Glutamatergic neuron (in vitro differentiated cells): ENCODE data around the gene ZNF862. TPM values are rescaled to one million over a fixed set of nuclear protein-coding genes. Genes with fewer than 3 reads are reported as not detected.
A peak's percentile ranks its signal among the peaks of the same experiment; 100 is the strongest.

Experiments used
- DNase-seq: peaks from one replicate; pipeline ENCODE4 v3.0.0; 2022
- H3K27ac Mint-ChIP-seq: one replicate; pipeline ENCODE4 v1.8.0; 2020; ENCODE audit warnings: mild to moderate bottlenecking, mixed read lengths, inconsistent platforms; ENCODE audit not compliant: unreplicated experiment
- H3K27me3 Mint-ChIP-seq: one replicate; pipeline ENCODE4 v1.8.0; 2020; ENCODE audit warnings: mild to moderate bottlenecking, moderate library complexity, mixed read lengths, inconsistent platforms; ENCODE audit not compliant: unreplicated experiment
- H3K36me3 Mint-ChIP-seq: one replicate; pipeline ENCODE4 v1.8.0; 2020; ENCODE audit warnings: mild to moderate bottlenecking, mixed read lengths, inconsistent platforms; ENCODE audit not compliant: unreplicated experiment
- H3K4me1 Mint-ChIP-seq: one replicate; pipeline ENCODE4 v1.8.0; 2020; ENCODE audit warnings: mild to moderate bottlenecking, low read depth, mixed read lengths, inconsistent platforms; ENCODE audit not compliant: unreplicated experiment
- H3K4me3 Mint-ChIP-seq: one replicate; pipeline ENCODE4 v1.8.0; 2020; ENCODE audit warnings: mild to moderate bottlenecking, mixed read lengths, inconsistent platforms; ENCODE audit not compliant: unreplicated experiment
- H3K9me3 Mint-ChIP-seq: one replicate; pipeline ENCODE4 v1.8.0; 2020; ENCODE audit warnings: mild to moderate bottlenecking, moderate library complexity, mixed read lengths, inconsistent platforms; ENCODE audit not compliant: unreplicated experiment
- CTCF ChIP-seq: fragments of 200-600 bp; sonication (generic); IDR thresholded peaks from one replicate; pipeline ENCODE4 v1.5.0; 2021; ENCODE audit not compliant: partially characterized antibody, unreplicated experiment
- total RNA-seq: library from RNA; stranded (reverse); fragmentation: NEBNext Ultra II Directional; extraction: Animal tissue kit (Norgen Biotek cat#: 25700); gene quantifications from one replicate; pipeline ENCODE4 v1.2.1, GENCODE V29; 2021; ENCODE audit not compliant: unreplicated experiment

ZNF862 gene
- total RNA-seq, 1 donor from 2014 or later = 12.9 TPM

- H3K27me3 Mint-ChIP-seq = peaks cover 16% of the 10 kb centered on the region
- H3K27ac Mint-ChIP-seq = no peak overlapping the region
- peaks cover 2% of the 10 kb centered on the region for H3K4me1 Mint-ChIP-seq
- no peaks in the 10 kb centered on the region for H3K36me3 Mint-ChIP-seq
- no peak overlapping the region for H3K4me3 Mint-ChIP-seq
- no peak for TF ChIP-seq CTCF
- DNase-seq = no peak
- H3K9me3 Mint-ChIP-seq = peaks cover 8% of the 10 kb centered on the region
Measured at GRCh38 chr7:149834601-149835000, 3.6 kb upstream of the ZNF862 start.

- no peak for DNase-seq
- TF ChIP-seq CTCF = no peak
- Mint-ChIP-seq H3K27me3 (peaks cover 14% of the 10 kb centered on the region), H3K36me3 (no peaks in the 10 kb centered on the region), H3K4me1 (peaks cover 2% of the 10 kb centered on the region), H3K9me3 (peaks cover 9% of the 10 kb centered on the region), H3K27ac (no peak overlapping the region), H3K4me3 (no peak overlapping the region)
Measured at GRCh38 chr7:149836434-149836833, 1.7 kb upstream of the ZNF862 start.

GRCh38 chr7:149837564-149838223, 481 bp upstream of the ZNF862 start:
- H3K27me3 Mint-ChIP-seq = peaks cover 11% of the 10 kb centered on the region
- H3K4me3 Mint-ChIP-seq = peak overlapping the region; percentile 84
- TF ChIP-seq CTCF = no peak
- H3K36me3 Mint-ChIP-seq = no peaks in the 10 kb centered on the region
- H3K27ac Mint-ChIP-seq = no peak overlapping the region
- H3K9me3 Mint-ChIP-seq = peaks cover 8% of the 10 kb centered on the region
- no peak for DNase-seq
- peaks cover 2% of the 10 kb centered on the region for H3K4me1 Mint-ChIP-seq

- peaks cover 2% of the 10 kb centered on the region for H3K4me1 Mint-ChIP-seq
- peak overlapping the region; percentile 24 for H3K27ac Mint-ChIP-seq
- peaks cover 11% of the 10 kb centered on the region for H3K27me3 Mint-ChIP-seq
- no peak for DNase-seq
- H3K9me3 Mint-ChIP-seq = peaks cover 4% of the 10 kb centered on the region
- no peak for TF ChIP-seq CTCF
- no peaks in the 10 kb centered on the region for H3K36me3 Mint-ChIP-seq
- H3K4me3 Mint-ChIP-seq = peak overlapping the region; percentile 87
Measured at GRCh38 chr7:149838992-149839408, 825 bp downstream of the ZNF862 start.

DNA sequence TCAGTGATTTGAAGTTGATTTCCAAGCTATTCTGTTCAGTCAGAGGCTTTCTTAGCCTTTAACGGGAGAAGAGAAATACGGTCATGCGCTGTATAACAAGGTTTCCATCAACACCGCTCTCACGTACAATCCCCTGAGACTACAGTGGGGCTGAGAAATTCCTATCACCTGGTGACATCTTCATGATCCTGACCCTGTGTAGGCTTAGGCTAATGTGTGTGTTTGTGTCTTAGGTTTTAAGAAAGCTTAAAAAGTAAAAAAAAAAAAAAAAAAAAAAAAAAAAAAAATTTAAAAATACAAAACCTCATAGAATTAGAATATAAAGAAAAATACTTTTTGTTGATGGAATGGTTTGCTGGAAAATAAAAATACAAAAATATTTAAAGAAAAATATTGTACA, 1.8 kb downstream of the ZNF862 start:
- H3K27me3 Mint-ChIP-seq = peaks cover 7% of the 10 kb centered on the region

More for the DNA sequence above, 1.8 kb downstream of the ZNF862 start:
- H3K27ac Mint-ChIP-seq = no peak overlapping the region
- H3K9me3 Mint-ChIP-seq = peaks cover 4% of the 10 kb centered on the region
- no peak for DNase-seq
- no peak overlapping the region for H3K4me3 Mint-ChIP-seq
- no peak for TF ChIP-seq CTCF
- H3K4me1 Mint-ChIP-seq = peaks cover 2% of the 10 kb centered on the region
- H3K36me3 Mint-ChIP-seq = no peaks in the 10 kb centered on the region
